Stimulated activated CD4-positive, alpha-beta T cell treated with anti-CD3 and anti-CD28 coated beads, Interleukin-4, amount 100 ng/mL, for 1 hour (primary cell): ENCODE measurements around the gene EEF2KMT.
"Not testable (repeated sequence)": the region's sequence is repeated elsewhere in the genome, so short reads cannot be mapped to it uniquely, and the experiment has no call there.

Experiments used
- DNase-seq: peaks from one replicate; pipeline ENCODE4 v3.0.0-alpha.2; 2020

Gene EEF2KMT

DNA sequence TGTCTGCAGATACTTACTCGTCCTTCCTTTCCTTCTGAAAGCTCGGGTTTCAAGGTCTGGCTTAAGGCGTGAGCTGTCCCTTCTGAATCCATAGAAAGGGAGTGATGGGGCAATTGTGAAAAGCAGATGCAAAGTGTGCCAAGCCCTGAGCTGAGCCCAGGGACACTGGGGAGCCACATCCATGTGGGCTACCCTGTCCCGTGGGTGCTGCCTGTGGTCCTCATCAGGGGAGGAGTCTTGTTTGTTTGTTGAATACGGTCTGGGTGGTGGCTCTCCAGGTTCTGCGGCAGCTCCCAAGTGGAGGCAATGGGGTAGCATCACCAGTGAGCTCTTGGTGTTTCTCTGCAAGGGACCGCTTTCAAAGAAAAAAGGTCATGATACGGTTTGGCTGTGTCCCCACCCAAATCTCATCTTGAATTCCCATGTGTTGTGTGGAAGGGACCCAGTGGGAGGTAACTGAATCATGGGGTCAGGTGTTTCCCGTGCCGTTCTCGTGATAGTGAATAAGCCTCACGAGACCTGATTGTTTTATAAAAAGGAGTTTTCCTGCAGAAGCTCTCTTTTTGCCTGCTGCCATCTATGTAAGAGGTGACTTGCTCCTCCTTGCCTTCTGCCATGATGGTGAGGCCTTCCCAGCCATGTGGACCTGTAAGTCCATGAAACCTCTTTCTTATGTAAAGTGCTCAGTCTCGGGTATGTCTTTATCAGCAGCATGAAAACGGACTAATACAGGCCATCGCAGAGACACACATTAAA lies 27.0 kb downstream of the EEF2KMT start:
- no peak for DNase-seq

DNA sequence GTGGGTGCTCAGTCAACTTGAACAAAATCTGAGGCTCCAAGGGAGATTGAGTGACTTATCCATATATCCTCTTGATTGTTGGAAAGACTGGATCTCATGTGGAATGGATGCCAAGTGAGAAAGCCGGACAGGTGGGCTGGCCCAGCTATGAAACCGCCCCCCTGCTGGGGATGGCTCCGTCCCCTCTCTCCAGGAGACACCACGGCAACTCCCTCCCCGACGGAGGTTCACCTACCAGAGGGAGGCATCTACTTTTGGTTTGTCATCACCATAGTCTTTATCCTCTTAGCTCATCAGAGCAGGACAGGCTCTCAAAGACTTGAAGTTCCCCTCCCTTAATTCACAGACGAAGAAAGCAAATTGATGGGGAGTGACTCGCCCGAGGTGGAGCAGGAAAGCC lies 27.7 kb downstream of the EEF2KMT start:
- no peak for DNase-seq

DNA sequence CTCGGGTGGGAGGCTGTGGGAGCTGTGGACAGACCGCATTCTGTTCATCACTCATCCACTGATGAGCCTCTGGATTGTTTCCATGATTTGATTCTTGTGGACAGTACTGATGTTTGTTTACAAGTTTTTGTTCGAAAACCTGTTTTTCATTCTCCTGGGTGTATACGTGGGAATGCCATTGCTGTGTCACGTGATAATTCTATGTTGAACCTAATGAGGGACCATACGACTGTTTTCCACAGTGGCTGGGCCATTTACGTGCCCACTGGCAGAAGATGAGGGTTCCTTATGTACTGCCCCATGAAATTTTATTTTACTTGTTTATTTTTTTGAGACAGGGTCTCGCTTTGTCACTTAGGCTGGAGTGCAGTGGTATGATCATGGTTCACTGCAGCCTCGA lies 28.5 kb downstream of the EEF2KMT start:
- DNase-seq: no peak

DNA sequence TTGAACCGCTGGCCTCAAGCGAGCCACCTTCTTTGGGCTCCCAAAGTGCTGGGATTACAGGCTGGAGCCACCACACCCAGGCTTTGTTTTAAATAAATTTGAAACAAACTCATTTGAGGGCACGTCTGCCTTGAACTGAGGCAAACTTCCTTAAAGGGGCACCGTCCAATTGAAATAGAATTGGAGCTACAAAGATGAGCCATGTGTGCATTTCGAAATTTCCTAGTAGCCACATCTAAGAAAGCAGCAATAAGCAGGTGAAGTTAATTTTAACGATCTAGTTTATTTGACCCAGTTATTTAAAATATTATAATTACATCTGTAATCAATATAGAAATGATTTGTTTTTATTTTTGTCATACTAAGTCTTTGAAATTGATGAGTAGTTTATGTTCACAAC lies 31.1 kb downstream of the EEF2KMT start:
- no peak for DNase-seq

DNA sequence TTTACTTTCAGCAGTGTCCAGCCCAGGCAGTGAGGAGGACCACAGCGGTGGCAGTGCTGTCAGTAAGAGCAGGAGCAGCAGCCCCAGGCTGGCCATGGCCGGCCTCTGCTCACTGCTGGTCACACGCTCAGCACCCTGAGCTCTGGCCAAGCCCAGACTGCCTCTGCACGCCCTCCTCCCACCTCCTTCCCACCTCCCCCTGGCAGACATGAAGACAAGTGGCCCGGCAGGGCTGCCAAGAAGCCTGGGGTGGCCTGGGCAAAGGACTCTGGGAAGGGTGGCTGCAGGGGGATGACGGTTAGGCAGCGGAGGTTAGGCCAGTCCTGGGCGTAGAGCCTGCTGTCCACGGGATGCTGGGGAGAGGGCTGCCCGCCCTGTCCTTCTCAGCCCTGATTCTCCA lies 31.8 kb downstream of the EEF2KMT start, which contains the start of gene C16orf89:
C16orf89 (minus strand) TSS at position 144 of the 400 bp plus-strand sequence; CDS start at position 96, 48 bp downstream.
- no peak for DNase-seq

DNA sequence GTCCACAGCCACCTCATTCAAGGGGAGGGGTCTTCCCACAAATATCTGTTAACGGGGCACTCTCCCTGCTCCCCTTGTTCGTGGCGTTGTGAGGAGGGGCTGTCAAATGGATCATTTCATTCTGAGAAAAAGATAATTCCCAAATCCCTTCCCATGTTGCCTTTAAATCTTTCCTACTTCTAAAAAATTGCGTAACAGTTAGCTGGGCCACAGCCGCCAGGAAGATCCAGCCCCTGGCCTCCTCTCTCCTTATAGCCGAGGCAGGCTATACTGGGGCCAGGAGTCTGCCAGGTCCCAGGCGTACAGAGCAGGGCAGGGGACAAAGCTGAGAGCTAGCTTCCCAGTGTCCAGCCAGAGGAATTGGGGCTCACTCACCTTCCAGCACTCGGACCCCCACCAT lies 32.3 kb downstream of the EEF2KMT start:
- no peak for DNase-seq

DNA sequence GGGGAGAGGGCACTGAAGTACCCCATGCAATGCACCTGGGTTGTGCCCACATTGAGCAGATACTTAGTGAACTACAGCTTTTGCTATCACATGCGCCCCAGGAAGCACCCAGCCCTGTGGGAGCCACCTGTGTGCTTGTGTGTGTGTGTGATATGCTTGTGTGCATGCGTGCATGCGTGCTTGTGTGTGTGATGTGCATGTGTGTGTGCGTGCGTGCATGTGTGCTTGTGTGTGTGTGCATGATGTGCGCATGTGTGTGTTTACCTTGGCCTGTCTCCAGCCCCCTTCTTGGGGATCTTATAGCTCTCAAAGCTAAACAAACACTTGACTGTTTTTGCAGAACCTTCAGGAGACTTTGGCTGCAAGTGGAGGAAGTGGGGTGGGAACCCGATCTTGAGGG lies 32.7 kb downstream of the EEF2KMT start:
- no peak for DNase-seq

DNA sequence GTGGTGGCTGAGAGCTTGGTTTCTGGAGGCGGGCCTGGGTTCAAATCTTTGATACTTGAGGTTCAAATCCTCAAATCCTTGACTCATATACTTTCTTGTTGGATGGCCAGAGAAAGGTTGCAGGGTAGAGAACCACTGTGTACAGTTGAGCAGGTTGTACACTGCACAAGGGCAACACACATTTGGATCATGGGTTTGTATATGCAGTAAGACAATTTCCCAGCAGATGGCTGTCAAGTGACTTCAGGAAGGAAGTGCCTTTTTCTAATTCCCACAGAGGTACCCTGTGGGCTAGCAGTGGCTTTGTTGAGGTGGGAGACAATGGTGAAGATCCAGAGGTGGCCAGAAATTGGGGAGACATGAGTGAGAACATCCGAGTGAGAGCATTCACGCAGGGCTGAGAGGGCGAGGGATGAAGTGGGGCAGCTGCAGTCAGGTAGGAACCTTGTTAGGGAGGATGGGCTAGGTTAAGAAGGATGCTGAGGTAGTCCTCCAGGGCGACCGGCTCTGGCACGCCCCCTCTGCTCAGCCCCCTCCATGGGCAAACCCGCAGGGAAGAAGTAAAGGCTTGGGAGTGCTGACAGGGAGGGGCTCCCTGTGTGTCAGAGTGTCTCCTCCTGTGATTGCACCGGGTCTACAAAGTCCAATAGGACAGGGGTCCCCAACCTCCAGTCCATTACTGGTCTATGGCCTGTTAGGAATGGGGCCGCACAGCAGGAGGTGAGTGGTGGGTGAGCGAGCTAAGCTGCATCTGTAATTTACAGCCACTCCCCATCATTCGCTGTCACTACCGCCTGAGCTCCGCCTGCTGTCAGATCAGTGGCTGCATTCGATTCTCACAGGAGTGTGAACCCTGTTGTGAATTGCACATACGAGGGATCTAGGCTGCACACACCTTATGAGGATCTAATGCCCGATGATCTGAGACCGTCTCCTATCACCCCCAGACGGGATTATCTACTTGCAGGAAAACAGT lies 34.5 kb downstream of the EEF2KMT start:
- DNase-seq: no peak

DNA sequence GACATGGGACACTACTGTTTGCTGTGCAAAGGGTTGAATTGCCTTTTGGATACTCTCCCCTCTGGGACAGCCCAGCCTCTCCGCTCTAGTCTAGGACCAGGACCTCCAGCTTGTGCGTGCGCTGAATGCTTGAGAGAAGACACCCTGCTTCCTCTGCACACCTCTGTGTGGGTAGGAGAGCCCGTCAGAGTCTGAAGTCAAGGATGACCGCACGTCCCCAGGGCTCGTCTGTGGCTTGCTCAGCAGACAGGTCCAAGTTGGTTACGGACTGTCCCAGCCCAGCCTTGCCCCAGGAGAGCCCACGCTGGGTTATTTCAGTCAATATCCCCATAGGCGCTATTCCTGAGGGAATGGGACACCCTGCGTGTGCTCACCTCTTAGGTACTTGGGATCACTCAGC lies 35.5 kb downstream of the EEF2KMT start:
- no peak for DNase-seq

DNA sequence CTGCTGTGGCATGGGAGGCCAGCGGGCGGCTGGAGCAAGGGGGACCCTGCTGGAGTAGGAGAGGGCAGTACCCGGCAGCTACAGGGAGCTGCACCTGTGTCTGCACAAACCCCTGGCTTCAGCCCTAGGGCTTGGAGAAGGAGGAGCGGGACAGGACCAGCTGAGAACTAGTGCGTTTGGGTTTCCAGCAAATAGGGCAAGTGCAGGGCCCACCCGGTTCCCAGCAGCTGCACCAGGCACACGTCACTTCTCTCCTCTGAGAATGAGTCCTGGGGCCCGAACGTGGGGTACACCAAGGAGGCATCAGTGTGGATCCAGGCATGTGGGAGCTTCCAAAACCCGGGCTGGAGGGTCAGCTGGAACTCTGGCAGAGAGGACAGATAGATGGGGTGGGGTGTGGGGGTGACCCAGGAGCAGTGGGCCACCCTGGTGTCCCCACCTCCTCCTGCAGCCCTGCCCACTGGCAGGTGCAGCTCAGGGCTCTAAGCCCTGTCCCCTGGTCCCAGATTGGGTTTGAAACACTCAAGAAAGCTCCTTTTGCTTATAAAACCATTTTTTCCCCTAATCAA lies 37.4 kb downstream of the EEF2KMT start:
- no peak for DNase-seq

DNA sequence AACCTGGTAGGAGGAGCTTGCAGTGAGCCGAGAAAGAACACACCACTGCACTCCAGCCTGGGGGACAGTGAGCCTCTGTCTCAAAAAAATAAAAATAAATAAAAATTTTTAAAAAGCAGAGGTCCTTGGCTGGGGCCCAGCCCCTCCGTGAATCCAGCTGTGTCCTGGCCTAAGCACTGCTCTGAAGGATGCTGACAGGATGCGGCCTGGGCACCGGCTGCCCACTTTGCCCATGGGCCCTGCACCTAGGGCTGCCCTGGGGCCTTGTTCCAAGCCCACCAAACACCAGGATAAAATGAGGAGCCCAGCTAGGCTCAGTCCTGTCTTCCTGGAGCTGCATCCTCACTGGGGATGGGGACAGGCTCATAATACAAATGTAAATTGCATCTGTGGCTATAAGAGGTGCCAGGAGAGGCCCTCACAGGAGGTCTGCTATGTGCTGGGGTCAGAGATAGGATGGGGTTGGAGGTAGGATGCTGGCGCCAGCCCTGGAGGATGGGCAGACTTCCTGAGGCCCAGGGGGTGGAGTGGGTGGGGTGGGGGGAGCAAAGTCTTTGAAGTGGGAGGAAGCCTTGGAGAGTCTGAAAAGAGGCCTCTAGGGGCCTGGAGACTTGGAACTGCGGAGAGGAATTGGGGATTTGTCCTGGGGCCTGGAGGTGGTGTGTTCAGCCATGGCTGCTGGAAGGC lies 38.1 kb downstream of the EEF2KMT start:
- no peak for DNase-seq

DNA sequence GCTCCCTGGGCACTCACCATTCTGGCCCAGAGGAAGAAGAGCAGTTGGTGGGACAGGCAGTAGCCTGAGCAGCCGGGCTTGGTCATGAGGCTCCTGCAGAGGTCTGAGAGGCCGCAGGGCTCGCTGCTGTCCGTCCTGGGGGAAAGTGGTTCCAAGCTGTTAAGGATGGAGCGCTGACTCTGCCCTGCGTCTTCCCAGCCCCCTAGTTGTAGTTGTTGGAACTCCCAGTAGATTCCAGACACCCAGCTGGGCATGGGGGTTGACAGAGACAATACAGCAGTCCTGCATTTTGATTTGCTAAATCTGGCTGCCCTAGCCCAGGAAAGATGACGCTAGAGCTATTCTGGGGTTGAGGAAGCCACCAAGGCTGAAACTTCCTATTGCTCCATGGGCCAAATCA lies 39.1 kb downstream of the EEF2KMT start:
- no peak for DNase-seq

DNA sequence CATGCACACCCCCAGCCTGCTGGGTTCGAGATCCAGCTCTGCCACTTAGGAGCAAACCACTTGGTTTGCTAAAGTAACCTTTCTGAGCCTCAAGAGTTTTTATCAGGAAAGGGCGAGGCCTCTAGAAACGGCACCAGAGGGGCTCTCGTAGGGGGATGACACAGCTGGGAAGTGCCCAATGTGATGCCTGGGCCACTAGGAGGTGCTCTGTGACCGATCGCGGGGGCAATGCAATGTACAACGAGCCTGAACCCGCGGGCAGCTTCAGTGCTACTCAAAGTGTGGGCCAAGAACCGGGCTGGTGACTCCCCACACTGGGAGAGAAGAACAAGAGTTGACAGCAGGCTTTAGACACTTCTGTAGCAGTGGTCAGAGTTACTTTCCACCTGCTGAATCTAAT lies 41.2 kb downstream of the EEF2KMT start:
- peak; percentile 34 for DNase-seq

DNA sequence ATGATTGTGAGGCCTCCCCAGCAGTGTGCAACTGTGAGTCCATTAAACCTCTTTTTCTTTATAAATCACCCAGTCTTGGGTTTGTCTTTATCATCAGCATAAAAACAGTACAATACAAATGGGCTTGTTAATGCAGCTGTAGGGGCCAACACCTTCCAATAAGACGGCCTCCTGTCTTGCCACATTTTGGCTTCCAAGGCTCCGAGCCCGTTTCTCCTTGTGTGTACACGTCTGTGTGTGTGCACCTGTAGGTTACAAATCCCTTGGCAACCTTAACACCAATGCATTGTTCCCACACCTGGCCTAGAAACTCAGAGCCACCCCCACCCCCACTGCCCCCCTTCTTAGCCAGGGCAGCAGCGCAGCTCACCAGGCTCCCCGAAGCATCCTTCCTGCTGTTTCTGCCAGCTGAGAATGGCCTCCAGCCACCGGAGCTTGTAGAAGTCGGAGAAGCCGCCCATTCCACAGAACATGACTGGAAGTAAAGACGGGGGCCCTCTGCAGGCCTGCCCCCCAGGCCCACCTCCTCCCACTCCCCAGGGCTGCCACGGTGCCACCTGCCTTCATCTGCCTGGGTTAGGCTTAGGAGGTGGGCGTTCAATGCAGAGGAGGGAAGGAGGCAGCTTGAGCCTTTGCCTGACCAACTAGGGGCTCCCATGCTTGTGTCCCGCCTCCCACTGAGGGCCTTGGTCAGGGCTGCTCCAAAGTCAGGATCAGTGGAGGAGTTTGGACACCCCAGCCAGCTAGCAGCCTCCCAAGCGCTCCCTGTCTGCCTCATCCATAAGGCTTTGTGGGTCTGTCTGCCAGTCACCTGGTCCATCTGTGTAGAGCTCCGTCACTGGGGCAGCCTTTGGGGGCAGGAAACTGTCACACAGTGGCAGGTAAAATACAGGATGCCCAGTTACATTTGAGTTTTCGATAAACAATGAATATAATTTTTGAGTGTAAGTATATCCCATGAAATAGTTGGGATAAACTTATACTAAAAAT lies 42.4 kb downstream of the EEF2KMT start:
- no peak for DNase-seq

DNA sequence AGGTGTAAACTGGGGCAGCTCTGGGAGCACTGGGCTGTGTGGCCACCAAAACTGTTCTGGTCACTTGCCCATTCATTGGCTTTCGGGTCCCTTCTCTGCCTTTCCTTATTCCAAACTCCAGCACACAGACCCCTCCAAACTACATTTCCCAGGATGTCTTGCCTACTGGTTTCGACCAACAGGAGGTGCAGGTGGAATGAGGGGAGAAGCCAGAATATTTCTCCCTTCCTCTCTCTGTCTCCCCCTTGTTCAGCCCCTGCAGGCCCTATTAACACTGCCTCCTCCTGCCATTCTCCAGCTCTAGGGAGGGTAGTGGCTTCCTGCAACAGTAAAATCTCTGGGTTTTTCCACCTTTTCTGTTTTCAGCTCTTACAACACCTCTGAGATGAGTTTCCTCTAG lies 50.7 kb downstream of the EEF2KMT start:
- DNase-seq: no peak

DNA sequence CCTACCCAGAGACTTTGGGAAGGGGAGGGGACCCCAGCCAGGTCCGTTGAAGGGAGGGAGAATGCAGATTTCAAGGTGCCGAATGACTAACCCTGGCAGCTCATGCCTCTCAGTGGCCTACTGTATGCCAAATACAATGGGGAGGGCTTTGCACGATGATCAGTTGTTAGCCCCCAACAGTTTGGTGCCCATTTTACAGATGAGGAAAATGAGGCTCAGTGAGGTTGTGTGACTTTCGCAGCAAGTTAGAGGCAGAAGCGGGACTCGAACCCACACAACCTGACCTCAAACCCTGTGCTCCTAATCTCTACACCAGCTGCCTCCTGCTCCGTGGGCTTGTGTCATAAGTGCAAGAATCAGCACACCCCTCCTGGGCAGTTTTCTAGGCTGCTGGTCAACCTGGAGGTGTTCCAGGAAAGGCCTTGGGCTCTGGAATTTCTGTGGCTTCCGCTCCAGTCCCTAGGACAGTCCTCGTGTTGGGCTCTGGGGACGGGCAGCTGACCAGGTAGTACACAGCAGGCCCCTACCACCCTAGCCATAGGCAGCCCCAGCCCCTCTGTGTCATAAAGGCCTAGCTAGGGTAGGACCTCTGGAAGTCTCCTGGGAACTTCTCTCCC lies 52.0 kb downstream of the EEF2KMT start:
- DNase-seq: no peak

DNA sequence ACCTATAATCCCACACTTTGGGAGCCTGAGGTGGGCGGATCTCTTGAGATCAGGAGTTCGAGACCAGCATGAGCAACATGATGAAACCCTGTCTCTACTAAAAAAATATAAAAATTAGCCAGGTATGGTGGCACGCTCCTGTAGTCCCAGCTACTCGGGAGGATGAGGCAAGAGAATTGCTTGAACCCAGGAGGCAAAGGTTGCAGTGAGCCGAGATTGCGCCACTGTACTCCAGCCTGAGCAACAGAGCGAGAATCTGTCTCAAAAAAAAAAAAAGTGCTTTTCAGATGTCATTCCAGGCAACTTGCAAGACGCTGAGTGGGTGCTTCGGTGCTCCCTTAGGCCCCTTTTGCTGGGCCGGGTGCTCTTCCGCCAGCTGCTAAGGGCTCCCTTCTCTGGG lies 53.0 kb downstream of the EEF2KMT start:
- DNase-seq: not testable (repeated sequence)

DNA sequence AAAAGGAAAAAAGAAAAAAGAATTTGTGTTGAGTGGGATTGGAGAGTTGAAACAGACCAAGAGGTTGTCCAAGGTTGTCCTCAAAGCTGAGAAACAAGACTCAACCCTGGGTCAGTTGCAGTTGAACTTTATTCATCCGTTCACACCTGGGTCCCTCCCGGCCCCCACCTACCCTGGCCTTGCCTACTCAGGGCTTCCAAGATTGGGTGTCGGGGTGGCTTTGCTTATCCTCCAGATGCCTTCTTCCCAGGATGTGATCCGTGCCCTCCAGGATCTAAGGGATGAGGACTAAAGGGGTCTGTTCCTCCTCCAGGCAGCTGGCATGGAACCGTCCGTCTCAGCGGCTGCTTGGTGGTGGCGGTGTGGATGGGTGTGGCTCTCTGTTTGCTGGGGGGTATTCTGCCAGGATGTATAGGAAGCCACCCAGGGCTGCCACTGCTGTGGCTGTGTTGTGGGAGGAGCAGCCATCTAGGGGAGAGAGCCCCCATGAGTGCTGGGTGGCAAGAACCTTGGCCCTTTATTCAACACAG lies 53.5 kb downstream of the EEF2KMT start:
- no peak for DNase-seq

DNA sequence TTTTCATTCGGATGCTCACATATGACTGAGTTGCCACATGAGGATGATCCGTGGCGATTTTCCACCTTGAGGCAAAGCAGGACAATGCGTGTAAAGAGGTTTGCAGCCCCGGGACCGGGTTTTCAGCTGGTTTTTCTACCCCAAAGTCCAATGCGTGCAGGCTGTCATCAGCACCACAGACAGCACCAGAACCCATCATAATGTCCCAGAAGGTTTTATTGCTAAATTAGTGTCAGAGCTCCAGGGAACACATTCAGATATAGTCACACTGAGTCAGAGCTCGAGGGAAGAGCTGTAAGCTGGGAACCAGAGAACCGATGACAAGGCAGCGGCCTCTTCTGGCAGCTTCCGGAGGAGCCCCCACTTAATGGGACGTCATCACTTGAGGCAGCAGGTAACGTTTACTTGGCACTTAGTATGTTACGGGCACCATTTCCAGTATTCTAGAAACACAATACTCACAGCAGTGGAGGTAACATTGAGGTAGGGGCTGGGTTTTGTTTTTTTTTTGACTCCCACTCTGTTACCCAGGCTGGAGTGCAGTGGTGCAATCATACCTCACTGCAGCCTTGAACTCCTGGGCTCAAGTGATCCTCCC lies 54.9 kb downstream of the EEF2KMT start:
- no peak for DNase-seq

DNA sequence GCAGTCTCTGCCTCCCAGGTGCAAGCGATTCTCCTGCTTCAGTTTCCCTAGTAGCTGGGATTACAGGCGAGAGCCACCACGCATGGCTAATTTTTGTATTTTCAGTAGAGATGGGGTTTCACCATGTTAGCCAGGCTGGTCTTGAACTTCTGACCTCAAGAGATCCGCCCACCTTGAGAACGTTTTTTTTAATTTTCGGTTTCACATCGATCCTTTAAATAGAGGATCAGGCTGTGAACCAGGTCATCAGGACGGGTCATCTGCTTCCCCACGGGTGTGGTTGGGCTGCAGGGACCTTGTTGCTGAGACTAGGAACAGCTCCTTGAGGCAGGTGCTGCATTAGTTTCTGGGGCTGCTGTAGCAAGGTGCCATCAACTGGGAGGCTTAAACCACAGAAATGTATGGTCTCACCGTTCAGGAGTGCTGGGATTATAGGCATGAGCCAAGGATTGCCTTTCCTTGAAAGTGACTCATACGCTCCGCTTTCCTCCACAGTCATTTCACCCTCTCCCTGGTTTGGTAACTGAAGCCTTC lies 55.9 kb downstream of the EEF2KMT start:
- DNase-seq: no peak
